ENCODE measurements around the gene CDKL1.
A peak's percentile ranks its signal among the peaks of the same experiment; 100 is the strongest.

The CDKL1 gene

DNA sequence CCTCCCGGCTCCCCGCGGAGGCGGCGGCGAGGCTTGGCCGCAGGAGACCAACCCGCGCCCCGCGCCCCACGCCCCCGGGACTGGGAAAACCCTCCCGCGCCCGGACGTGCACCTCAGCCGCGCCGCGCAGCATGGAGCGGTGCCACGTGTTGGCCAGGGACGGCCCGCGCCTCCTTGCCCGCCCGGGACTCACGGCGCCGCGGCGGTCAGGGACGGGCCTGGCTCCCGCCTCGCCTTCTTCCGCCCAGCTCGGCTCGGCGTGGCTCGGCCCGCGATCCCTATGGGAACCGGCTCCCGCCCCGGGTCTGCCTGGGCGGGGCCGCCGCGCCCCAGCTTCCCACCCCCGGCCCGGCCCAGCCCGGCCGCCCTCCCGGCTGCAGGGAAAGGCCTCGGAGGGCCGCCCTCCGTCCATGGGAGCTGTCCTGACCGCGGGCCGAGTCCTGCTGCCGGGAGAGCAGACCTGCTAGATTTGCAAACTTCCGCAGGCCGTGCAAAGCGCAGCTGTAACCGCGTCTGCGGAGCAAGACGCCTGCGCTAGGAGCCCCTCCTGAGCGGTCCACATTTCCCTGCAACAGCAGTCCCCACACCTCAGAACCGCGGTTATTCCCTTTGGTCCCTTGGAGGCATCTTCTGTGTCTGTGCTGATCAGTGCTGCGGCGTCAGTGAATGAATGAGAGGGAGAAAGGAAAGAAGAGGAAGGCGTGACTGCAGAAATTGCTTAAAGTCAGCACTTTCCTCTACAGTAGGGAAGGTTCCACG is at the start of gene CDKL1:
CDKL1 (minus strand) TSS at position 251 of the 759 bp plus-strand sequence. CDS start 1,013 bp downstream, outside the sequence.
- DNase-seq: peak; percentile 78

DNA sequence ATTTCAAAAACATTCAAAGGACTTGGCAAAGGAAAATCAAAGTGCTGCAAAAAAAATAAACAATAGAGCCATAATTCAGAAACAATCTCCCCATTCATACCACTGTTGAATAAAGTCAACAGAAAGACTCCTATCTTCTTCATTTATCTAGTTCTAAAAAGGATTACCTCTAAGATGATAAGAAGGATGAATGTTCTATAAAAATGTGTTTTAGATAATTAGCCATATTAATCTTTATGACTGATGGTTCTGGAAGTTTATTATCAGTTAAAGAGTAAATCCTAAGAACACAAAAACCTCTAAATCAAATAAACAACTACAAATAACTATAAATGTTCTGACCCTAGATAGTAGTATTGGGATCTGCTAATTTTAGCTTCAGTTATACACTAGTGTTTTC is 37.8 kb upstream of the CDKL1 start:
- no peak for DNase-seq

DNA sequence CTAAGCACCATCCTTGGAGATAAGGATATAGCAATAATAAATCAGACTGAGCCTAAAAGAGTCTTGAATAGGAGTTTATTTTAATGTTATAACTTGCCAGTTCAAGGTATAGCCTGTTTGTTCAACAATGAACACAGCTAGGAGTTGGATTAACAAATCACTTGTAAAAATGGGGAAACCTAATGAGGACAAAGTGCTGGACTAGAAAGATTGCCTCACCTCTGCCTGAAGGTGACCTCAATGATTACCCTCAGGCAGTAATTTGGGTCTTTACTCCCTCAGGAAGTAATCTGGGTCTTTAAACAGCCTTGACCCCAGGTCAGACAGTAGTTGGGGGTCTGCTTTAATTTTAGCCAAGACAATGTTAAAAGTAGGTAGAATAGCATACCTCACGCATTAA is 35.5 kb upstream of the CDKL1 start:
- DNase-seq: no peak

DNA sequence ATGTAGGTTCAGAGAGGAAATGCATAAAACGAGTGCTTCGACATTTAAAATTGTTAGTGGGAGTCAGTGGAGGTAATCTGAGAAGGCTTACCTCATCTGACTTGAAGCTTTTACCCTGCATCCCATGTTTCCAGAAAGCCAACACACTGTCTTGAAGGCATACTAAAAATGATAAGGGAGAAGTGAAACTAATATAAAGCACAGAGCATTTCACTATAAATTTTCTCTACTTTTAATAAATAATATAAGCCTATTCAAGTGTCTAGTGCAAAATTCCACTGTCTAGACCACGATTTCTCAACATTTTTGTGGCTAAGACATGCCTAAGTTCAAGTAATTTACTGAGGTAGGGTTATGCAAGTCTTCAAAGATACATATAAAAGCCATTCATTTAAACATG is 29.1 kb upstream of the CDKL1 start:
- no peak for DNase-seq

DNA sequence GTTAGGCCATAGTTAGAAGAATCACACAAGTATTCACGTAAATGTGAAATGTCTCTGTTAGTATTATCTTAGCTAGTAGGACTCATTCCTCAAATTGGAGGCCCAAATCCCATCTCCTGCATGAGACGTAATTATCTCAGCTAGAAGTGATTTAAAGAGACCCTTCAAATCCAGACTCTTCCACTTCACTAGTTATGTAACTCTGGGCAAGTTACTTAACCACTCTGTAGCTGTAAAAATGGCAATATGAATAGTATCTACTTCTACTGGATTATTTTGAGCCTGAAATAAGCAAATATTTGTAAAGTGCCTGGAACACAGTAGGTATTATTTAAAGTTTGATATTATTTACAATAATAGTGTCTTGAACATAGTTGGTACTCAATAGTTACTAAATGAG is 28.4 kb upstream of the CDKL1 start:
- DNase-seq: no peak

DNA sequence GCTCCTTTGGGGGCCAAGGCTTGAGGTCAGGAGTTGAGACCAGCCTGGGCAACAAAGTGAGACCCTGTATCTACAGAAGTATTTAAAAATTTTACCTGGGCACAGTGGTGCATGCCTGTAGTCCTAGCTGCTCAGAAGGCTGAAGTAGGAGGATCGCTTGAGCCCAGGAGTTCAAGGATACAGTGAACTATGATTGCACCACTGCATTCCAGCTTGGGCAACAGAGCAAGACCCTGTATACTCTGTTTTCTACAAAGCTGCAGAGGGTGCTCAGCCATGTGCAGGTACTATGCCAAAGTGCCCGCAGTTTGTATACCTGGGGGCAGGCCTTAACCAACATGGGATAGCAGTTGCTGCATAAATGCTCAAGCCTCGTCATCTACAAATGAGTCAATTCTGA is 26.8 kb upstream of the CDKL1 start:
- no peak for DNase-seq

DNA sequence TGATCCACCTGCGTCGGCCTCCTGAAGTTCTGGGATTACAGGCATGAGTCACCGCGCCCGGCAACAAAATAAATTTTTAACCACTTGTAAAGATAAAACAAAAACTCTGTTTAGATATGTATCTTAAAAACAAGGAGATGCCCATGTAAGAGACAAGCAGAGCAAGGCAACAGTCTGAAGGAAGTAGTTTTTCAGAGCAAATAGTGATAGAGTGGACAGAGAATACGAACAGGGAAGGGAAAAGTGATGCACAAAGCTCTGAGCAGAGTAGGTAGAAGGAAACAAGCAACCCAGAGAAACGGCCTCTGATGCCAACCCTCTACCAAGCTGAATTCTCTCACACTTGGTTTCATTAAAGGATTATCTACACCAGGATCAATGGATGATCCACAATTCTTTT is 24.8 kb upstream of the CDKL1 start:
- no peak for DNase-seq

DNA sequence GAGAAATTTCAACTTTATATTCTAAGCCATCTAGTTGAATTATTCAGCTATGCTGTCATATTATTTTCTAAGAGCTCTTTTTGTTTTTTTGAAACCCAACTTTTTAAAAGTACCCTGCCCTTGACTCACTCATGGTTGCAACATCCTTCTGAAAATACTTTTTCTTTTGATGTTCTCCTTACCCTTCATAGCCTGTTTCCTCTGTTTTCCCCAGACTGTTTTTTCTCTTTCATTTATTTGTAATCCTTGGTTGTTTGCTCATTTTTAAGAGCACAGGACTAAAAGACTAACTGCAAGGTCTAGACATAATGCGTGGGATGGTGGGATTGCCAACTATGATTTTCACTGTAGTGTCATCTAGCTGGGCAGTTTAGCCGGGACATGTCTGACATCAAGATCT is 21.2 kb upstream of the CDKL1 start:
- no peak for DNase-seq

DNA sequence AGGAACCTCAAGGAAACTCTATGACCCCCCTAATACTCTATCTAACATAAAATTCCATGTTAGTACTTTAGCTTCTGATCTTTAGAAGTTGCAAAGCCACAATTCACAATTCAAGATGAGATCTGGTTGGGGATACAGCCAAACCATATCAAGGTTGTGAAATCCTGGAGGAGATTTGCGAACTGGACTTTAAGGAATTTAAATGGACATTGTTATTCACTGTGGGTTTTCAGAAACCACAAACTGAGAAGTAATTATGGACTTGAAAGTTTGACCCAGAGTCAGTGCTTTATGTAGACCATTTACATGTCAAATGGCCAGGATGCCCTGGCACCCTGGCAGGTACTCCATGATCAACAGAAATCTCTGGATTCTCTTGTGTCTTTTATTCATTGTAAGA is 14.2 kb upstream of the CDKL1 start:
- DNase-seq: no peak

DNA sequence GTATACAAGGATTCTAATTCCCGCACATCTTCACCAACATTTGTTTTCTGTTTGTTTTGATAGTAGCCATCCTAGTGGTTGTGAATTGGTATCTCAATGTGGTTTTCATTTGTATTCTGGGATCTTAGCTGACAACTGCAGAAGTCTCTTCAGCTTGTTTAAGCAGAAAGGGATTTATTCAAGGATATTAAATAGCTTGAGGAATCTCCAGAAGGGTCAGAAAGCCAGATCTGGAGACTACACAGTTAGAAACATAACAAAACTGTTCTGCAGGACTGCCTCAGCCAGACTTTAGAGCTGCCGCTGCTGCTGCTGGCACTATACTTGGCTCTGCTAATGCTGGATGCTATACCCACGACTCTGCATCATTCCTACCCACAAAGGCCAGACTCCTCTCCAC is 13.4 kb upstream of the CDKL1 start:
- DNase-seq: no peak

DNA sequence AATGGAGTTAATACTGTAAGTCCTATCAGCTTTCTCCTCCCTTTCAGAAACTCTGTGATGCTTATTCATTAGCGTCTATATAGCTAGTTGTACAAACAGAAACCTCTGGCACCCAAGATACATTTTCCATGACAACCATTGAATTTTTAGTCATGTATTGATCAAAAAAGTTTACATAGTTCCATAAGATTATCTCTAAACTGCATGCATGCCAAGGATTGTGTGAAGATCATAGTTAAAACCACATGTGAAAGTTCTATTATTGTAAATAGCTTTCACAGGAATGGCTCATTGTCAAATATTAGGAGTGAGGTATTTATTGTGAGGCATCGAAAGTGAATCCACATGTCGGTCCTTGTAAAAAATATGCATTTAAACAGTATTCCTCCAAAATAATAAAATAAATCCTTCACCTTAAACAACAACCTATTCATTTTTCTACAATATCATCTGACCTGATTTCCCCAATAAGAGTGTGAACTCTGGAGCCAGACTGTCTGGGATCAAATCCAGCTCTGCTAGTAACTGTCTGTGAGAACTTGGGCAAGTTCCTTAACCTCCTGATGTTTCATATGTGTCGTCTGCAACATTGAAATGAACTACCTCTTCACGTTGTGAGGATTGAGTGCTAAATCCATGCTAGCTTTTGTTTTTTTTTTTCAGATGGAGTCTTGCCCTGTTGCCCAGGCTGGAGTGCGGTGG is 10.6 kb upstream of the CDKL1 start:
- peak; percentile 64 for DNase-seq

DNA sequence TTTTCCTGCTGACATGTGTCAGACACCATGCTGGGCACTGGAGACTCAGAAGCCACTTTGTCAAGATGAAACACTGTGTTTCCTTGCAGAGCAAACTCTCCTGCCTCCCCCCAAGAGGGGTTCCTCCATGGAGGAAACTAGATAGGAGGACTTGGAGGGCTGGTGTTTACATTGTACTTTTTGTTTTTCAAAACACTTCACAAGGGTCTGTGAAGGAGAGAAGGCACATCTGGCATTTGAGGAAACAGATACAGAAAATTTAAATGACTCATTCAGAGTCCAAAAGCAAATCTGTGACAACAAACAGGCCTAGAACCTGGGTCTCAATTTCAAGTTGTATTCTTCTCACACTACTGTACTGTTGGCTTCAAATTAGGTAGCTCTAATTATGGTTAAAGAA is 6.7 kb upstream of the CDKL1 start:
- DNase-seq: no peak

DNA sequence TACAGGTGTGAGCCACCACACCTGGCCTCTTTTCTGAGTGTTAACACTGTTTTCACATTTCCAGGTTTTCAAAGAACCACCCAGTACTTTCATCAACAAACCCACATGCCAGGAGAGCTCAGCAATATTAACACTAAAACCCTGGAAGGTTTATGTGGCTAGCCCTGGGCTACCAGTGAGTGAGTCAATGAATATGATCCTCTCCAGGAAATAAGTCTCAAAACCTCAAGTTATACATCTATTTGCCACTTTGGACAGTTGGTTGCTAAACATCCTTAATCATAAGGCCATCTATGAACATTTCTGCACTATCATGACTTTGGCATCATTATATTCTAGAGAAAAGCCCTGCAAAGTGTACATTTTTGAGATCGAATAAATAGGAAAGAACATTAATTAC is 6.3 kb upstream of the CDKL1 start:
- no peak for DNase-seq

DNA sequence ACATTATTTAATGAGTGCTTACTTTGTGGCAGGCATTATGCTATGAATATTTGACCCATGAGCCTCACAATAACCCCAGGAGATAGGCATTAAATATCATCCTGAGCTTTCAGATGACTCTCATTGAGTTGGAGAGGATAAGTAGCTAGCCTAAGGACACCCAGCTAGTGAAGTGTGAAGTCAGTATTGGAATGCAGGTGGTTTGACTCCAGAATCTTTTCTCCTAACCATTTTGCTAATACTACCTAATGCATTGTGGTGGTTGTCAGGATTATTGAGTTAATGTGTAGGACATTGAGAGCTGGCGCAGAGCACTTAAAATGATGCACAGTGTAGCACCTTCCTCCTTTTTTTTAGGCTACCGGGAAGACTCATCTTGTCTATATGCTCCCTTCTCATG is 3.8 kb upstream of the CDKL1 start:
- no peak for DNase-seq

DNA sequence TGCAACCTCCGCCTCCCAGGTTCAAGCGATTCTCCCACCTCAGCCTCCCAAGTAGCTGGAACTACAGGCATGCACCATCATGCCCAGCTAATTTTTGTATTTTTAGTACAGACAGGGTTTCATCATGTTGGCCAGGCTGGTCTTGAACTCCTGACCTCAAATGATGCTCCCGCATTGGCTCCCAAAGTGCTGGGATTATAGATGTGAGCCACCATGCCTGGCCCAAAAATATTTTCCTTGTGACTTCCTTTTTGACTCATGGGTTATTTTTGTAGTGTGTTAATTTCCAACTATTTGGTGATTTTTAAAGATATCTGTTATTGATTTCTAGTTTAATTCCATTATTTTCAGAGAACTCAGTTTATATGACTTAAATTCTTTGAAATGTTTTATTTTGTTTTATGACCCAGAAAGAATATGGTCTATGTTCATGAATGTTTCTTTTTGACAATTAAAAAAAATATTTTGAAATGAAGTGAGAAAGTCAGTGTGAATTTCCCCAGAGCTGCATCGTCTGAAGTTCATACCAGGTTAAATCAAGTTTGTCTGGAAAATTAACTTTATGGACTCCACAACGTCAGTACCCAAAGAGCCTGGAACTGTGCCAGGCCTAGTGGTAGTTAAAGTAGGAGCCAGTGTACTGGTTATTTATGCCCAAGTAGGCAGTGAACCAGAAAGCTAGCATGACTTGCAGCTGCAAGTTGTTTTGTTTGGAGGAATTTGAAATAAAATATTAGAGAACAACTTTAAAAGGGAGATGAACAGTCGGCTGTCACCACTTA is 2.8 kb upstream of the CDKL1 start:
- peak; percentile 30 for DNase-seq

DNA sequence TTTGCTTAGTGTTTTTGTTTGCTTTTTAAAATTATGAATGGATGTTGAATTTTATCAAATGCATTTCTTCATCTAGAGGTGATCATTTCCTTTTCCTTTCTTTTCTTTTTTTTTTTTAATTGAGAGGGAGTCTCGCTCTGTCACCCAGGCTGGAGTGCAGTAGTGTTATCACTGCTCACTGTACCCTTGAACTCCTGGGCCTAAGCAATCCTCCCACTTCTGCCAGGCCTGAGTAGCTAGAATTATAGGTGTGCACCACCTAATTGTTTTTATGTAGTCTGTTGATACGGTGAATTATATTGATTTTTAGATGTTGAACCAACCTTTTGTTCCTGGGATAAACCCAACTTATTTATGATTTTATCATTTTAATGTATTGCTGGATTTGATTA is 1.5 kb upstream of the CDKL1 start:
- no peak for DNase-seq

DNA sequence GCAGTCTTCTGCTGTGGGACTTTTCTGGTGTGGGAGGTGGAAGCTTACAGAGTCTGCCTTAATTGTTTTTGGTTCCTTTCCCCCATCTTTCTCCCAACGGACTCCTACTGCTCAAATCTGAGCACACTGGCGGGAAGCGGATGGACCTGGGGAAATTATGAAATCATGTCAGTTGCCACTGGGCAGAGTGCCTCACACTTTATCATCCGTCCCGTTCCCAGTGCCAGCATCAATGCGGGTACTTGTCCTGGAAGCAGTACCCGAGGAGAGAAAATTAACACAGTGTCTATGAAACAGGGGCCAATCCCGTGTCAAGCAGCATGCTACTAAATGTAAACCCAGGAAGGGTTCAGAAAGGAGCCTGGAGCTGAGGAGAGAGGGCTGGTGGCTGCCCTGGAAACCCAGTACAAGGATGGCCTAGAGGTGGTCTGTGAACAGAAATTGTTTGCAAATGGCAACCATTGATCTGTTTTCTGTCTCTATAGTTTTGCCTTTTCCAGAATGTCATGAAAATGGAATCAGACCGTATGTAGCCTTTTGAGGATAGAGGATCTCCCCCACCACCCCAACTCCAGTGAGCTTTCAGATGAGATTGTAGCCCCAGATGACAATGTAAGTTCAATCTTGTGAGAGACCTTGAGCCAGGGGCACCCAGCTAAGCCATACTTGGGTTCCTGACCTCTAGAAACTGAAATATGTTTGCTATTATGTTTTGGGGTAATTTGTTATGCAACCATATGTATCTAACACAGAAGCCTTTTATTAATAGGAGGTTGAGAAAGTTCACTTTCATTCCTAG is 908 bp upstream of the CDKL1 start:
- peak; percentile 38 for DNase-seq

DNA sequence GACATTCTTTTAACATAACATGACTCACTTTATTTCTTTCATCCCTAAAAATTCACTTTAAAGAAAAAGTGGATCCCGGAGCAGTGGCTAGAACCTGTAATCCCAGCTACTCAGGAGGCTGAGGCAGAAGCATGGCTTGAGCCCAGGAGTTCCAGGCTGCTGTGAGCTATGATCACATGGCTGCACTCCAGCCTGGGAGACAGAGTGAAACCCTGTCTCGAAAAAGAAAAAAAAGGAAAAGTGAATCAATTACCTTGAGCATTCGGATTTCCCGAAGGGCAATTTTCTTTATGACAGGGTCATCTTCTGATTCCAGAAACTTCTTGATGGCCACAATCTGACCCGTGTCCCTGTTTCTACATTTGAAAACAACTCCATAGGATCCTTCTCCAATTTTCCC is 1.2 kb downstream of the CDKL1 start:
- no peak for DNase-seq

DNA sequence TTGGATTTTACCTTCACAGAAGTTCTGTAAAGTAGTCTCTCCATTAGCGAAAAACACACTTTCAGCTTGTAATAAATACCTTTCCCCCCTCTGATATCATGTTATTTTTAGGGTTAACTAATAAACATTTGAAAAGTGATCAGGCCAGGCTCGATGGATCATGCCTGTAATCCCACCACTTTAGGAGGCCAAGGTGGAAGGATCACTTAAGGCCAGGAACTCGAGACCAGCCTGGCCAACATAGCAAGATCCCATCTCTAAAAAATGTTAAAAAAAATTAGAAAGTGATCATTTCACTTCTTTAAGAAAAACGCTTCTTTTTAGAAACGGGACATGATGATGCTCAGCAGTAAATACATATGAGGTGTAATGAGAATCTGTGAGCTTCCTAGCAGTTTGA is 2.0 kb downstream of the CDKL1 start:
- no peak for DNase-seq

DNA sequence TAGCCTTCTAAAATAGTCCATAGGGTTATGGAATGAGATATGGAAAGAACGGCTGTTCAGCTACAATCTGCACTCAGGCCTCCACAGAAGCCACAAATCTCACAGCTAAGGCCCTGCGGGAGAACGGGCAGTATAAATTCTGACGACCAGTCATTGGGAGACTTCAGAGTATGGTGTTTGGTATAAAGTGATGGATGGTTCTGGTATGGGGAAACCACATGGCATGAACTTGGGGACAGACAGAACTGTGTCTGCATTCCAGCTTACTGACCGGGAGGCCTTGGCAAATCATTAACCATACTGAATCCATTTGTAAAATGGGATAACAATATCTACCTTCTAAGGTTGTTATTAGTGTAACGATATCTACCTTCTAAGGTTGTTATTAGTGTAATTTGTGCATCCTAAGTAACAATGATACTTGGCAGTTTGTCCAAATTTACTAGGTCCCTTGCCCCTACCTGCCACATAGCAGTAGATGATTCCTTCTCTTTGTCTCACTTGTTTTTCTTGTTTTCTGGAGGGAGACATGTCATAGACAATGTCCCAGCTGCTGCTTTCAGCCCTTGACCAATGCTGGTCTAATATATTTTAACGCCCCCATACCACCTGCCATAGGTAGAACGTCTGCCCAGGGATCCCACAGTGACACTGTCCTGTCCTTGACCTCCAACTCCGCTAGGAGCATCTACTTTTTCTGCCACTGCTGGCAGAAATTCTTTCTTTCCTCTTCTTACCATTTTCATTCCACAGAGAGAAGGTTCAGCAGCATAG is 6.8 kb downstream of the CDKL1 start:
- DNase-seq: no peak

DNA sequence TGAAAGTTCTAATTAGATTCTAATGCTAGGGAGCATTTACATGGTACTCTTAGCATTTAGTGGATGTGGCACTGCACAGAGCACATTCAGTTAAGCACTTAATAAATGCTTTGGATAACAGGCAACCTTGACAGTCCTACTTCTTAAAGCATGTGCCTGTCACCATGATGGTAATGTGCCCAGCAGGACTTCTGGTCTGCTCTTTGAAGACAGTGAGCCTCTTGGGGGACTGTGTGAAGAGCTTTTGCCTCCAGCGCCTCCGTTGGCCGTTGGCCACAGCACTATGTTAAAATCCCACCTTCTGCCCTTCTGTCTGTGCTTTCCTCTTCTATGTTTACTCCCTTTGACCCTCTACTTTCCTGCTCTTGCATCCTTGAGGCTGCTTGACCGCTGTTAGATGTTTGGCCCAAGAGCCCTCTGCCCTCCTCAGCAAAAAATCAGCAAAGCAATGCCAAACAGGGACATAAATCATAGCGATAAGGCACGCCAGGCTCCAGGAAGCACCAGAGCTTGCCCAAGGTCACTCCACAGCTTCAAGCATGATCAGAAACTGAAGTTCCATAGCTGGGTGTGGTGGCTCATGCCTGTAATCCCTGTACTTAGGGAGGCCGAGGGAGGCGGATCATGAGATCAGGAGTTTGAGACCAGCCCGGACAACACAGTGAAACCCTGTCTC is 8.3 kb downstream of the CDKL1 start:
- DNase-seq: no peak

DNA sequence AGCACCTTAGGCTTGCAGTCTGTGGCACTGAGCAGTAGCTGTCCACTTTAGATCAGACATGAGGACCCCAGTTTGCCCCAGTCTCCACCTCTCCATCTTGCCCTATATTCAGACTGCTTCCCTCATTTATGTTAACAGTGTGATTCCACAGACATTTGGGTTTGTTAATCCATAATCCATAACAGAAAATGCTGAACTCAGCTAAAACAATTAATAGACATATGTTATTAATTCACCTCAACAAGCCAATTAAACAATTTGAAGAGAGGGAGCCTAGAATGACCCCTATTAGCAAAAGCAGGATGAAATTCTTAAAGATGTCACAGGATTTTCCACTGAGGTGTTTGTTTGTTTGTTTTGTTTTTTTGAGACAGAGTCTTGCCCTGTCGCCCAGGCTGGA is 9.1 kb downstream of the CDKL1 start:
- DNase-seq: no peak
